ENCODE results near the gene SEC11A. TPM values are rescaled to one million over a fixed set of nuclear protein-coding genes. Genes with fewer than 3 reads are reported as not detected.
A peak's percentile ranks its signal among the peaks of the same experiment; 100 is the strongest.

SEC11A gene
- polyA plus RNA-seq, 1 experiment = 324 TPM

GRCh38 chr15:84654689-84655453 lies 61.1 kb downstream of the SEC11A start:
- peak overlapping the region; percentile 98 for H3K4me3 ChIP-seq (ENCODE audit: low read depth, low read length)
- peak overlapping the region; percentile 73 for H3K27ac ChIP-seq (ENCODE audit: low read depth, low read length)
- no peaks in the 10 kb centered on the region for H3K9me3 ChIP-seq (ENCODE audit: control insufficient read depth, insufficient read depth, low read length)
- ChIA-PET CTCF (interaction anchor here (0.6 to 2.6 kb wide), 11 partner anchors 12 to 379 kb away, joined by 3 to 12 read pairs (median 4); no protein-coding TSS in a partner anchor), POLR2A (interaction anchor here (0.7 to 1.3 kb wide), 3 partner anchors 17 to 393 kb away, joined by 3 to 4 read pairs (median 4); no protein-coding TSS in a partner anchor)
- DNase-seq (ENCODE audit: low read depth, low spot score) = no peak
- no peaks in the 10 kb centered on the region for H3K27me3 ChIP-seq (ENCODE audit: control insufficient read depth, insufficient read depth, low read length)
- peak; percentile 75 for TF ChIP-seq CTCF (IDR thresholded peaks at IDR 0.05; ENCODE audit: low read depth, low read length)

GRCh38 chr15:84653910-84654688 lies 61.8 kb downstream of the SEC11A start, which contains the start of gene WDR73:
TSS of gene WDR73 (minus strand) at chr15:84654283. CDS start at chr15:84654274, 9 bp downstream.
- POLR2A ChIA-PET = interaction anchor here (0.7 to 1.3 kb wide), 5 partner anchors 17 to 394 kb away, joined by 3 to 4 read pairs (median 3); no protein-coding TSS in a partner anchor
- Histone ChIP-seq H3K27ac (ENCODE audit: low read depth, low read length) (peak within 1 kb of the TSS; percentile 80), H3K4me3 (ENCODE audit: low read depth, low read length) (peak within 1 kb of the TSS; percentile 98), H3K9me3 (ENCODE audit: control insufficient read depth, insufficient read depth, low read length) (no peaks in the 10 kb centered on the region), H3K27me3 (ENCODE audit: control insufficient read depth, insufficient read depth, low read length) (no peaks in the 10 kb centered on the region)
- TF ChIP-seq CTCF (IDR thresholded peaks at IDR 0.05; ENCODE audit: low read depth, low read length) = no peak
- CTCF ChIA-PET = interaction anchor here (0.6 to 1.2 kb wide), 7 partner anchors 35 to 274 kb away, joined by 3 to 4 read pairs (median 3); no protein-coding TSS in a partner anchor
- peak; percentile 85 for DNase-seq (ENCODE audit: low read depth, low spot score)

GRCh38 chr15:84653584-84653909 lies 62.4 kb downstream of the SEC11A start:
- Histone ChIP-seq H3K27me3 (ENCODE audit: control insufficient read depth, insufficient read depth, low read length) (no peaks in the 10 kb centered on the region), H3K27ac (ENCODE audit: low read depth, low read length) (peak overlapping the region; percentile 80), H3K9me3 (ENCODE audit: control insufficient read depth, insufficient read depth, low read length) (no peaks in the 10 kb centered on the region), H3K4me3 (ENCODE audit: low read depth, low read length) (peak overlapping the region; percentile 98)
- DNase-seq (ENCODE audit: low read depth, low spot score) = no peak
- ChIA-PET POLR2A (interaction anchor here (0.7 to 1.3 kb wide), 3 partner anchors 20 to 74 kb away, joined by 3 to 4 read pairs (median 3); no protein-coding TSS in a partner anchor), CTCF (interaction anchor here (0.8 to 1.2 kb wide), 5 partner anchors 54 to 274 kb away, joined by 3 to 4 read pairs (median 3); no protein-coding TSS in a partner anchor)
- TF ChIP-seq CTCF (IDR thresholded peaks at IDR 0.05; ENCODE audit: low read depth, low read length) = no peak

- no peak overlapping the region for H3K27ac ChIP-seq (ENCODE audit: low read depth, low read length)
- CTCF ChIA-PET = interaction anchor here (1.3 kb wide), 1 partner anchor 279 kb away, joined by 7 read pairs; no protein-coding TSS in a partner anchor
- POLR2A ChIA-PET = interaction anchor here (0.7 kb wide), 1 partner anchor 499 kb away, joined by 6 read pairs; no protein-coding TSS in a partner anchor
- no peak for TF ChIP-seq CTCF (IDR thresholded peaks at IDR 0.05; ENCODE audit: low read depth, low read length)
- H3K9me3 ChIP-seq (ENCODE audit: control insufficient read depth, insufficient read depth, low read length) = no peaks in the 10 kb centered on the region
- no peak overlapping the region for H3K4me3 ChIP-seq (ENCODE audit: low read depth, low read length)
- no peaks in the 10 kb centered on the region for H3K27me3 ChIP-seq (ENCODE audit: control insufficient read depth, insufficient read depth, low read length)
- no peak for DNase-seq (ENCODE audit: low read depth, low spot score)
Measured at GRCh38 chr15:84649706-84650105, 66.2 kb downstream of the SEC11A start.
